ENCODE data around the gene PRPH.
"Not testable (repeated sequence)": the region's sequence is repeated elsewhere in the genome, so short reads cannot be mapped to it uniquely, and the experiment has no call there.

The PRPH gene

DNA sequence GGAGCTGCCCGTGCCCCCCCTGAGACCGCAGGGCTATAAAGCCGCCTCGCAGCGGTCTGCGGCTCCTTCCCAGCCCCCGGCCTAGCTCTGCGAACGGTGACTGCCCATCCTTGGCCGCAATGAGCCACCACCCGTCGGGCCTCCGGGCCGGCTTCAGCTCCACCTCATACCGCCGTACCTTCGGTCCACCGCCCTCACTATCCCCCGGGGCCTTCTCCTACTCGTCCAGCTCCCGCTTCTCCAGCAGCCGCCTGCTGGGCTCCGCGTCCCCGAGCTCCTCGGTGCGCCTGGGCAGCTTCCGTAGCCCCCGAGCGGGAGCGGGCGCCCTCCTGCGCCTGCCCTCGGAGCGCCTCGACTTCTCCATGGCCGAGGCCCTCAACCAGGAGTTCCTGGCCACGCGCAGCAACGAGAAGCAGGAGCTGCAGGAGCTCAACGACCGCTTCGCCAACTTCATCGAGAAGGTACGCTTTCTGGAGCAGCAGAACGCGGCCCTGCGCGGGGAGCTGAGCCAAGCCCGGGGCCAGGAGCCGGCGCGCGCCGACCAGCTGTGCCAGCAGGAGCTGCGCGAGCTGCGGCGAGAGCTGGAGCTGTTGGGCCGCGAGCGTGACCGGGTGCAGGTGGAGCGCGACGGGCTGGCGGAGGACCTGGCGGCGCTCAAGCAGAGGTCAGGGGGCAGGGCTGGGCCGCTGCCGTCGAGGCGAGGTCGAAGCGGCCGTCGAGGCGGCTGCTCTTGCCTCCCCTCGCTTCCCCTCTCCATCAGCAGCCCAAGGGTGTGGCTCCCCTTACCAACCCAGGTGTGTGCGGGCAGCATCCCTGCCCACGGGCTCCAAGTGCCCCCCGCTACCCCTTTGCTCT, at the start of gene PRPH:
Gene PRPH, plus strand, starts transcription at position 66 of the 855 bp plus-strand sequence. Its CDS starts 54 bp downstream, at position 120.
- no peak for DNase-seq

DNA sequence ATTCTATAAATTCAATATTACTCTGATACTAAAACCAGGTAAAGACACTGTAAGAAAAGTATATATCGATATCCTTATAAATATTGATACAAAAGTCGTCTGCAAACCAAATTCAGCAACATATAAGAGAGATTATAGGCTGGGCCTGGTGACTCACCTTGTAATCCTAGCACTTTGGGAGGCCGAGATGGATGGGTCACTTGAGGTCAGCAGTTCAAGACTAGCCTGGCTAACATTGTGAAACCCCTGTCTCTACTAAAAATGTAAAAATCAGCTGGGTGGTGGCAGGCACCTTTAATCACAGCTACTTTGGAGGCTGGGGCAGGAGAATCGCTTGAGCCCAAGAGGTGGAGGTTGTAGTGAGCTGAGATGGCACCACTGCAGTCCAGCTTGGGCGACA, 43.6 kb upstream of the PRPH start:
- no peak for DNase-seq

DNA sequence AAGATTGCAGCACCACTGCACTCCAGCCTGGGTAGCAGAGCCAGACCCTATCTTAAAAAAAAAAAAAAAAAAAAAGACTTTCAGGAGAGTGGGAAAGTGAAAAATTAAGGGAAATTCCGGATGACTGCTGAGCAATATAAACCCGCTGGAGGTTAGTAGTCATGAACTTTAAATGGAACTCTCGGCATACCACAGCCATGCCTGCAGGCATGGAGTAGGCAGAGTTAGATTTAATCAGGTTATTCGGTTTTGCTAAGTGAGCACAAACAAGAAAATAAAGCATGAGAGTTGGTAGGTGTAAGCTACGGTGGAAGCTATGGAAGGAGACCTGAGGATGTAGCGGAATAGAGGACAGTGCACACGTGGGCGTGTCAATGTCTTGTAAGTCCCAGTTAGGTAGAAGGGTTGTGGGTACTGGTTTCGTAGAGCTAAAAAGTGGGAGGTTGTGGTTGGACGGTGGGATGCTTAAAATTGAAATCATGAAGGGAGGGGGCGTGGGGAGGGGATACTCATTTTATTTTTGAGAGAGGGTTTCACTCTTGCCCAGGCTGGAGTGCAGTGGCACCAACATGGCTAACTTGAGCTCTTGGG, 41.8 kb upstream of the PRPH start:
- no peak for DNase-seq

DNA sequence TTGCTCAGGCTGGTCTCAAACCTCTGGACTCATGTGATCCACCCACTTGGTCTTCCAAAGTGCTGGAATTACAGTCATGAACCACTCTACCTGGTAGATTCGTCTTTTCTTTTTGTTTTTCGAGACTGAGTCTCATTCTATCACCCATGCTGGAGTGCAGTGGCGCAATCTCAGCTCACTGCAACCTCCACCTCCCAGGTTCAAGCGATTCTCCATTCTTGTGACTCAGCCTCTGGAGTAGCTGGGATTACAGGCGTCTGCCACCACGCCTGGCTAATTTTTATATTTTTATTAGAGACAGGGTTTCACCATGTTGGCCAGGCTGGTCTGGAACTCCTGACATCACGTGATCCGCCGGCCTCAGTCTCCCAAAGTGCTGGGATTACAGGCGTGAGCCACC, 39.5 kb upstream of the PRPH start:
- DNase-seq, result not testable (repeated sequence)

DNA sequence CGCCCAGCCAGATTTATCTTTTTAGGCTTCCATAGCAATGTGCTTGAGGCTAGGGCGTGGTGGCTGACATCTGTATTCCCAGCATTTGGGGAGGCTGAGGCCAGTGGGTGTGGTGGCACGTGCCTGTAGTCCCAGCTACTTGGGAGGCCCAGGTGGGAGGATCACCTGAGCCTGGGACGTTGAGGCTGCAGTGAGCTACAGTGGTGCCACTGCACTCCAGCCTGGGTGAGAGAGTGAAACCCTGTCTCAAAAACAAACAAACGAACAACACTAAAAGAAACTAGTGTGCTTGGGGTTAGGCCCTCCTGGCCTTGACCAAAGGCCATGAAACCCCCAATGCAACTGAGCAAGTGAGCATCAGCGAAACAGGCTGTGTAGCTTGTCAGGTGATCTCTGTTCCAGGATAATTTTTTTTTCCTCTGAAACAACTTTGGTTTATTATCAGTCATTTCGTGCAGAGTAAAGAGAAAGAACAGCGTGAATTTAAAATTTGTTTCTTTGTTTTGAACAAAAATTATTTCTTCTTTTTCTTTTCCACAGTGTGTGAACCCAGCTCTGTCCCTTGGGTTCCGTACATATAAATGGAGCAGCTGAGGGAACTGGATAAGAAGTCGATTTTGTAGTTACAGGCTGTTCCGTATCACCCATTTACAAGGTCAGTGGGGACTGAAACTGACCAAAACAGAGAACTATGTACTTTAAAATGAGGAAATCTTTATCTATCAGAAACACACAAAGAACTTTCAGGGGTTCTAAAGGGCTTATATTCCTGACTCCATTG, 38.9 kb upstream of the PRPH start:
- DNase-seq, result no peak

DNA sequence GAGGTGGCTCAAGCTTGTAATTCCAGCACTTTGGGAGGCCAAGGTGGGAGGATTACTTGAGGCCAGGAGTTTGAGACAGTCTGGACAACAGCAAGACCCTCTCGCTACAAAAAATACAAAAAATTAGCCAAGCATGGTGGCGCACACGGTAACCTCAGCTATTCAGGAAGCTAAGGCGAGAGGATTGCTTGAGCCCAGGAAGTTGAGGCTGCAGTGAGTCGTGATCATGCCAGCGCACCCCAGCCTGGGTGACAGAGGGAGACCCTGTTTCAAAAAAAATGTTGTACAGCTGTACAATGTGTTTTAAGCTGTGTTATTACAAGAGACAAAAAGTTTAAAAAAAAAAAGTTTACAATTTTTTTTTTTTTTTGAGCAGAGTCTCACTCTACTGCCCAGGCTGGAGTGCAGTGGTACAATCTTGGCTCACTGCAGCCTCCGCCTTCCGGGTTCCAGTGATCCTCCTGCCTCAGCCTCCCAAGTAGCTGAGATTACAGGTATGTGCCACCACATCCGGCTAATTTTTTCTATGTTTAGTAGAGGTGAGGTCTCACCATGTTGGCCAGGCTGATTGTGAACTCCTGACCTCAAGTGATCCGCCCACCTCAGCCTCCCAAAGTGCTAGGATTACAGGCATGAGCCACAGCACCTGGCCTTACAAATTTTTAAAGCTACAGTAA, 37.3 kb upstream of the PRPH start:
- DNase-seq, result not testable (repeated sequence)

DNA sequence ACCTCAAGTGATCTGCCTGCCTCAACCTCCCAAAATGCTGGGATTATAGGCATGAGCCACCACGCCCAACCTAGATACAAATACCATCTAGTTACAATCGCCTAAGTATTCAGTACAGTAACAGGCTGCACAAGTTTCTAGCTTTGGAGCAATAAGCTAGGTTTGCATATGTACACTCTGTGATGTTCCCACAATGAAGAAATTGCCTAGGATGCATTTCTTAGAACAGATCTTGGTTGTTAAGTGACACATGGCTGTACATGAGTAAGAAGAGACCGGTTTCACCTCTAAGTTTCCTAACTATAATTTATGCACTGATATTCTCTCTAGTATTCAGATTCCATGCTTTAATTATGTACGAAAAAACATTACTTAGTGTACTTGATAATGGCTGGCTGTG, 35.5 kb upstream of the PRPH start:
- no peak for DNase-seq

DNA sequence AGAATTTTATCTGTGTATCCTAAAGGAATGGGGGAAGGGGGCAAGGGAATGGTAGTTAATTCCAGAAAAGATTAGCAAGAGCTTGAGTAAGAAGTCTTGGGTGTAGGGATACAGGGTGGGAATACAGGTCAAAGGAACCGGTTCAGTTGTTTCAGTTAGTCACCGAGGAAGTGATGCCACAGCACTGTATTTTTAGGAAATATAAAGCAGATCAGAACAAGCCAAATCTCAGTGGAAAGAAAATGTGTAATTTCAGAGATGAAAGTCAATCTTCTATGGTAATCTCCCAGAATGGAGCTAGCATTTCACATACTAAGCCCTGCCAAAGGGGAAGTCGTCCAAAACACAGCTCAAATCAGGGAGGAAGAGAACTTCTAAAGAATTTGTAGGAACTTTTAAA, 34.8 kb upstream of the PRPH start:
- DNase-seq, result no peak

DNA sequence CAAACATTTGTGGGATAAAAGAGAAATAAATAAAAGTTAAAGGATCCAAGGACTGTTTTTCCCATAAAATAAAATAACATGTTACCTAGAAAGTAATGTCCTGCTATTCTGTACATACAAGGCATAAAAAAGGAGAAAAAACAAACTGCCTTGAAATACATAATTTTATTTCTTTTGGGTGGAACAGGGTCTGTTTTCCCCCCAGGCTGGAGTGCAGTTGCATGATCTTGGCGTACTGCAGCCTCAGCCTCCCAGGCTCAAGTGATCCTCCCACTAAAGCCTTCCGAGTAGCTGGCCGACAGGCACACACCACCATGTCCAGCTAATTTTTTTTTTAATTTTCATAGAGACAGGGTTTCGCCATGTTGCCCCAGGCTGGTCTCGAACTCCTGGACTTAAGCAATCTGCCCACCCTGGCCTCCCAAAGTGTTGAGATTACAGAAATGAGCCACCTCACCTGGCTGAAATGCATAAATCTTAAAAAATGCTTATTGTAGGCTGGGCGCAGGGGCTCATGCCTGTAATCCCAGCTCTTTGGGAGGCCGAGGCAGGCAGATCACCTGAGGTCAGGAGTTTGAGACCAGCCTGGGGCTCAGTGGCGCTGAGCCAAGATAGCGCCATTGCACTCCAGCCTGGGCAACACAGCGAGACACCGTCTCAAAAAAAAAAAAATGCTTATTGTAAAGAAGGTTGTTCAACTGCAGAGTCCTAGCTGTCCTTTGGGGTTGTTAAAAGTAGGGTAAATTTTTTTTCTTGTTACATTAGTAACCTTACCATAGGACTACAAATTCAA, 34.2 kb upstream of the PRPH start:
- DNase-seq, result no peak

DNA sequence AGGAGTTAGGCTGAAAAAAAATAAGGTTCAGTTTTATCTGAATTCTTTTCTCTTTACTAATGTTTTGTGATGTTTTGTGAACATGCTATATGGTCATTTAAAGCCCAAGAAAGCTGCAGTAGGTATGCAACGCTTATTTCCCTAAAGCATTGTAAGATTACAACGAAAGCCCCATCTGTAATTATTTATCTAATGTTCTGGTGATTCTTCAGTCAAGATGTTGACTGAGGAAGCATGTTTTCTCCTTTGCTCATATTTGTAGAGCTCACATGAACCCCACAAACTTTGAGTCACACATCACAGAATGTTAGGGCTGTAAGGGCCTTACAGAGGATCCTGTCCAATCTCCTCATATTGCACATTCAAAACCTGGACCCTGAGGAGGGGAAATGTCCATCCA, 33.2 kb upstream of the PRPH start:
- DNase-seq, result no peak

DNA sequence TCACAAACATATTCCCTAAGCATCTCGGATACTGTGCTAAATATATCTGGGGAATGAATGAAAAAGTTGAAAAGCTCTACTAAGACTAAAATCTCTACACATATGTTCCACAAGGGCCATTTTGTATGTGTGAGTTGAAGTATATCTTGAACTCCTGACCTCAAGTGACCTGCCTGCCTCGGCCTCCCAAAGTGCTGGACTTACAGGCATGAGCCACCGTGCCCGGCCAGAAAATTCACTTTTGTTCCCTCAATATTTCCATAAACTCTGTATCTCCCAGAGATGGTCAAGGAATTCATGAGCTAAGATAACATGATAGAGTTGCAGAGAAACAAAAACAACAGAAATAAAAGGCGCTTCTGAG, 31.6 kb upstream of the PRPH start:
- DNase-seq, result no peak

DNA sequence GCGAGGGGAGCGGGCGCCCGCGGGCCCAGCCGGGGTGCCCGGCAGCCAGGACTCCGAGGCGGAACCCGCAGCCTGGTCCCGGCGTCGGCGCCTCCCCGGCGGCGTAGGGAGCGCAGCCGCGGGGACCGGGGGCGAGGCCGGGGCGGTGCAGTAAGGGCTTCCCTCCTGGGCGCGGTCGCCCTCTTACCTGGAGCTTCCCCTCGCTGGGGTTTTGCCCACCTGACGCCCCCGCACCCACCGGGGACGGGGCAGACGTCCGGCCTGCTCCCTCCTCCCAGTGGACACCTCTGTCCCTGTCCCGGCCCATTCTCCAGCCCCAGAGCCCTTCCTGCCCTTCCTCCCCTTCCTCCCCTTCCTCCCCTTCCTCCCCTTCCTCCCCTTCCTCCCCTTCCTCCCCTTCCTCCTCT, 30.5 kb upstream of the PRPH start:
- no peak for DNase-seq

DNA sequence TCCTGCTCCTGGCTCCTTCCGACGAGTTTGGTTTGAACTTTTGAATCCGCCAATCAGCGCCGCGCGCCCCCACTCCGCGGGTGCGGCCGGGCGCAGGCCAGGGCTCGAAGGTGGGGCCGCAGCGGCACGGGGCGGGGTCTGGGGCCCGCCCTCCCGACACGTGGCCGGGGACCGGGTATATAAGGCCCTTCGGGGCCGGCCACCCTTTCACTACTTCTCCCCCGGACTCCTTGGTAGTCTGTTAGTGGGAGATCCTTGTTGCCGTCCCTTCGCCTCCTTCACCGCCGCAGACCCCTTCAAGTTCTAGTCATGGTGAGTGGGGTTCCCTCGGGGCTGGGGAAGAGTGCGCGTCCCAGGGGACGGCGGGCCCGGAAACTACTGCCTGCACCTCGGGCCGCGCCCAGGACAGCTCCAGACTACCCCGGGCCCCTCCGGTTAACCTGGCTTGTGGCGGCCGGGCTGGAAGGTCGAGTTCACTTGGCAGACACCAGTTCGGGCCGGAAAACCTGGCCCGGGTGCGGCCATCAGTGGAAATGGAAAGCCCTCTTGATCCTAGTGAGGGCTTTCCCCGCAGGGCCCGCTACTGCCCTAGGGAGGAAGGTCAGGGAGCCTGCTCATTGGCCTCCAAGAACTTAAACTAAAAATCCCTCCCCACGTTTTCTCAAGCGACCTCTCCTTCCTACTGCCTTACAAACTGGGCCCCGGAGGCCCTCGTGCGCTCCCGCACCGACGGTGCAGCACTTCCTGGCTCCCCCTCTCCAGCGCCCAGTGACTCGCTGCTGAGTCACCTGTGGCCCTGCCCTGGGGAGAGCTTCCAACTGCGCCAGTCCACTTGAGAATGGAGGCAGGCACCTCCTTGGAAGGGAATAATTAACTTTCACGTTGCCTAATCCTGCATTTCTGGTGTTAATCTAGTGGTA, 29.8 kb upstream of the PRPH start, which contains the start of gene TUBA1C:
Gene TUBA1C, plus strand, starts transcription at position 210 of the 920 bp plus-strand sequence. Its CDS starts 100 bp downstream, at position 310.
- peak; percentile 85 for DNase-seq

DNA sequence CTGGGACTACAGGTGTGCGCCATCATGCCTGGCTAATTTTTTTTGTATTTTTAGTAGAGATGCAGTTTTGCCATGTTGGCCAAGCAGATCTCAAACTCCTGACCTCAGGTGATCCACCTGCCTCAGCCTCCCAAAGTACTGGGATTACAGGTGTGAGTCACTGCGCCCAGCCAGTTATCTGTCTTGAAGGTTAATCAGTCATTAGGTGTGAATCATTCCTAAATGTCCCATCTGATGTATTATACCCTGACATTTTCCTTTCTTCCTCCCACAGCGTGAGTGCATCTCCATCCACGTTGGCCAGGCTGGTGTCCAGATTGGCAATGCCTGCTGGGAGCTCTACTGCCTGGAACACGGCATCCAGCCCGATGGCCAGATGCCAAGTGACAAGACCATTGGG, 25.8 kb upstream of the PRPH start:
- DNase-seq, result not testable (repeated sequence)

DNA sequence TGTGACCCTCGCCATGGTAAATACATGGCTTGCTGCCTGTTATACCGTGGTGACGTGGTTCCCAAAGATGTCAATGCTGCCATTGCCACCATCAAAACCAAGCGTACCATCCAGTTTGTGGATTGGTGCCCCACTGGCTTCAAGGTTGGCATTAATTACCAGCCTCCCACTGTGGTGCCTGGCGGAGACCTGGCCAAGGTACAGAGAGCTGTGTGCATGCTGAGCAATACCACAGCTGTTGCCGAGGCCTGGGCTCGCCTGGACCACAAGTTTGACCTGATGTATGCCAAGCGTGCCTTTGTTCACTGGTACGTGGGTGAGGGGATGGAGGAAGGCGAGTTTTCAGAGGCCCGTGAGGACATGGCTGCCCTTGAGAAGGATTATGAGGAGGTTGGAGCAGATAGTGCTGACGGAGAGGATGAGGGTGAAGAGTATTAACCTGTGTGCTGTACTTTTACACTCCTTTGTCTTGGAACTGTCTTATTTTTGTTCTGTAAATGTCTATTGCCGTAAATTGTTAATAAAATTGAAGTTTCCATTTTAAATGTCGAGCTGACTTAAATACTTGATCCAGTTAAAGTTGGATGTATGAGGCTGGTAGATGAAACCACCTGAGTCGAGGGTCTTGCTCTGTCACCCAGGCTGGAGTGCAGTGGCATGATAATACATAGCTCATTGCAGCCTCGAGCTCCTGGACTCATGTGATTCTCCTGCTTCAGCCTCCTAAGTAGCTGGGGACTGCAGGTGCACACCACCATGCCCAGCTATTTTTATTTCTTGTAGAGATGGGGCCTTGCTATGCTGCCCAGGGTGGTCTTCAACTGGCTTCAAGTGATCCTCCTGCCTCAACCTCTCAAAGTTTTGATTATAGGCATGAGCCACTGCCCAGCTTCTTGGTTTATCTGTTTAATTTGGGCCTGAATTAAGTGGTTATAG, 21.9 kb upstream of the PRPH start:
- DNase-seq, result no peak

DNA sequence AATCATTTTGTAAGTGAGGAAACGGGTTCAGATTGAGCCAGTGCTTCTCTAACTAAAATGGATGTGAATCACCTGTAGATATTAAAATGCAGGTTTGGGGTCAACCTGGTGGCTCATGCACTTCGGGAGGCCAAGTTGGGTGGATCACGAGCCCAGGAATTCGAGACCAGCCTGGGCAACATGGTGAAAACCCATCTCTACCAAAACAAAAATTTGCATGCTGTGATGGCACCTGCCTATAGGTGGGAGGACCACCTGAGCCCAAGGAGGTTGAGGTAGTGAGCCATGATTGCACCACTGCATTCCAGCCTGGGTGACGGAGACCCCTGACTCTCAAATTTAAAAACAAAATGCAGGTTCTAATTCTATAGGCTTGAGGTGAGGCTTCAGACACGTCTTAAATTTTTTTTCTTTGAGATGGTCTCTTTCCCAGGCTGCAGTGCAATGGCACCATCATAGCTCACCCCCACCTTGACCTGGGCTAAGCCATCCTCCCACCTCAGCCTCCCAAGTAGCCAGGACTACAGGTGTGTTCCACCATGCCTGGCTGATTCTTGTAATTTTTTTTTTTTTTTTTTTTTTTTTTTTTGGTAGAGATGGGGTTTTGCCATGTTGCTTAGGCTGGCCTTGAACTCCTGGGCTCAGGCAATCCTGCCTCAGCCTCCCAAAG, 21.1 kb upstream of the PRPH start:
- no peak for DNase-seq

DNA sequence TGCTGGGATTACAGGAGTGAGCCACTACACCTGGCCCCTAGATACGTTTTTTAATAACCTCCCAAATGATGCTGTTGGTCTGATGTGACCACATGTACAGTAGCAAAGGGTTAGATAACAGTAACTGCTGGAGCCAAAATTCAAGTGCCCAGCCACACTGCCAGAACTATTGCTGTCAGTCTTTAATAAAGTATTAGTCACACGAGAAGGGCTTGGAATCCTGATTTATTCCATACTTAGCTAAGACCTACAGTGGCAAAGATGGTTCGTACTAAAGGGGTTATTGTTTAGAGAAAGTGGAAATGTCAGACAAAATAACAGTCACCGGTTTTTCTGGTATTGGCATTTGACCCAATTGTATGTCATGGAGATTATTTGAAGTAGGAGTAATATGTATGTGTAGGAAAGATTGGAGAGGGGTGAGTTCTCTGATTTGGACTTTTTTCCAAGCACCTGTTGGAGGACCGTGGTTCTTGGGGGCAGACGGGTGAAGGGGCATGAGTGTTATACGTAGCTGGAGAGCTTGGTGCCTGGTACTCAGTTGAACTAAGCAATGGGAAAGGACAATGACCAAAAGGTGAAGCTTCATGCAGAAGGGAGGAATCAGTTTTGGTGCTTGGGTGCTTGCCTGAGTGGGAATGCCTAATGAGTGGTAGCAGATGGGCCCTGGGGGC, 20.4 kb upstream of the PRPH start:
- no peak for DNase-seq

Data from NCI-H526 treated with DMSO at 0.1 percent for 48 hours (cell line).